Left ventricle myocardium inferior (tissue), 1 donor: ENCODE data around the gene BRAT1. TPM values are rescaled to one million over a fixed set of nuclear protein-coding genes. Genes with fewer than 3 reads are reported as not detected.

Source experiments
- DNase-seq: peaks from one replicate; pipeline ENCODE4 v3.0.0-alpha.2; 2020
- H3K27ac ChIP-seq: fragments of 200-600 bp; replicated peaks from 2 replicates; pipeline ENCODE4 v1.8.0; 2021
- H3K27me3 ChIP-seq: fragments of 200-600 bp; 2 replicates; pipeline ENCODE4 v1.8.0; 2021; ENCODE audit warnings: low read depth
- H3K36me3 ChIP-seq: fragments of 200-600 bp; 2 replicates; pipeline ENCODE4 v1.8.0; 2021
- H3K4me1 ChIP-seq: fragments of 200-600 bp; 2 replicates; pipeline ENCODE4 v1.8.0; 2021
- H3K4me3 ChIP-seq: fragments of 200-600 bp; 2 replicates; pipeline ENCODE4 v1.8.0; 2021; ENCODE audit warnings: mild to moderate bottlenecking, moderate library complexity
- H3K9me3 ChIP-seq: fragments of 200-600 bp; replicated peaks from 2 replicates; pipeline ENCODE4 v1.8.0; 2021
- CTCF ChIP-seq: fragments of 200-600 bp; IDR thresholded peaks from 2 replicates; pipeline ENCODE4 v1.8.0; 2021; ENCODE audit warnings: antibody characterized with exemption, mild to moderate bottlenecking, borderline replicate concordance
- intact Hi-C: fragments of 100-400 bp; cut with micrococcal nuclease; formaldehyde crosslinking; loops from one replicate; pipeline ENCODE4 v1.11.0; 2022
- long read RNA-seq: library from polyadenylated mRNA; unstranded; transcript quantifications from one replicate; pipeline ENCODE4 v2.0.0, GENCODE V29; 2021
- total RNA-seq: library from RNA; stranded (reverse); fragmentation: NEBNext Ultra II Directional; extraction: Animal tissue kit (Norgen Biotek cat#: 25700); gene quantifications from one replicate; pipeline ENCODE4 v1.2.1, GENCODE V29; 2021
- donor health status: DM: no; HTN: yes; CAD: no; lungs with severe emphysema.

The BRAT1 gene
- total RNA-seq = 13.7 TPM
- long read RNA-seq, full-length matches to known transcripts = 60 of 133 reads
- long read RNA-seq, partial matches to known transcripts = 28 of 133 reads
- long read RNA-seq, other reads (novel, unspliced or antisense) = 45 of 133 reads

- no peaks in the 10 kb centered on the region for H3K27me3 ChIP-seq
- peak; percentile 59 for TF ChIP-seq CTCF
- peak; percentile 98 for DNase-seq
- intact Hi-C loops = no loop called here
- H3K36me3 ChIP-seq = peaks cover 7% of the 10 kb centered on the region
- no peaks in the 10 kb centered on the region for H3K9me3 ChIP-seq
- peak within 1 kb of the TSS; percentile 100 for H3K27ac ChIP-seq
- peak within 1 kb of the TSS; percentile 95 for H3K4me3 ChIP-seq
- H3K4me1 ChIP-seq = peaks cover 60% of the 10 kb centered on the region
These were observed at the start of gene BRAT1 for GRCh38 chr7:2555121-2556052. Gene BRAT1, minus strand, starts transcription at chr7:2555524. Its CDS starts 1,093 bp downstream, at chr7:2554431.

GRCh38 chr7:2604608-2605174, 49.4 kb upstream of the BRAT1 start:
- Histone ChIP-seq H3K4me1 (peaks cover 50% of the 10 kb centered on the region), H3K27me3 (no peaks in the 10 kb centered on the region), H3K36me3 (peaks cover 22% of the 10 kb centered on the region), H3K9me3 (no peaks in the 10 kb centered on the region), H3K4me3 (no peak overlapping the region), H3K27ac (peak overlapping the region; percentile 64)
- intact Hi-C loops = no loop called here
- no peak for TF ChIP-seq CTCF
- DNase-seq = peak; percentile 72

- Histone ChIP-seq H3K27me3 (no peaks in the 10 kb centered on the region), H3K9me3 (no peaks in the 10 kb centered on the region), H3K4me3 (no peak overlapping the region), H3K4me1 (peaks cover 42% of the 10 kb centered on the region), H3K36me3 (peaks cover 35% of the 10 kb centered on the region), H3K27ac (no peak overlapping the region)
- TF ChIP-seq CTCF = no peak
- no peak for DNase-seq
- intact Hi-C loops = no loop called here
These were observed 48.0 kb upstream of the BRAT1 start for GRCh38 chr7:2603044-2603965.

- peaks cover 43% of the 10 kb centered on the region for H3K36me3 ChIP-seq
- no peak for DNase-seq
- no peaks in the 10 kb centered on the region for H3K27me3 ChIP-seq
- peaks cover 34% of the 10 kb centered on the region for H3K4me1 ChIP-seq
- no peak for TF ChIP-seq CTCF
- intact Hi-C loops = no loop called here
- no peak overlapping the region for H3K4me3 ChIP-seq
- H3K27ac ChIP-seq = no peak overlapping the region
- no peaks in the 10 kb centered on the region for H3K9me3 ChIP-seq
These were observed 47.2 kb upstream of the BRAT1 start for GRCh38 chr7:2602406-2603043.
